PFSK-1 (cell line): ENCODE results near the gene TSGA10IP.

Experiments
- FOXP2 ChIP-seq: optimal IDR thresholded peaks from 2 replicates; pipeline ENCODE3; 2011; ENCODE audit warnings: borderline replicate concordance, control low read depth, inconsistent platforms; ENCODE audit not compliant: insufficient read depth; ENCODE audit errors: extremely low read length, extremely low read depth
- POLR2AphosphoS5 ChIP-seq: IDR thresholded peaks from 2 replicates; pipeline ENCODE4 v1.6.1; 2012; ENCODE audit warnings: low read depth, mild to moderate bottlenecking, control low read depth, low read length, moderate library complexity
- REST ChIP-seq, 2 experiments: IDR thresholded peaks; 2 replicates each; pipeline versions ENCODE4 v1.6.1 to v1.8.0; 2011 to 2012; ENCODE audit warnings: low read depth in 2 of 2, low read length in 2 of 2, control low read depth in 1 of 2, inconsistent platforms in 1 of 2, mild to moderate bottlenecking in 1 of 2, moderate library complexity in 1 of 2; ENCODE audit not compliant: insufficient read depth in 1 of 2
- SIN3A ChIP-seq: IDR thresholded peaks from 2 replicates; pipeline ENCODE4 v1.6.1; 2012; ENCODE audit warnings: mild to moderate bottlenecking, low read length, moderate library complexity, borderline replicate concordance; ENCODE audit not compliant: insufficient read depth
- TAF1 ChIP-seq: IDR thresholded peaks from 2 replicates; pipeline ENCODE4 v1.6.1; 2012; ENCODE audit warnings: low read length, control low read depth, borderline replicate concordance; ENCODE audit not compliant: insufficient read depth

Gene TSGA10IP

GRCh38 chr11:65988791-65989592, 43.7 kb downstream of the TSGA10IP start:
- TF ChIP-seq REST (IDR thresholded peaks at IDR 0.05; ENCODE audit: insufficient read depth in 1 of 2, low read depth in 2 of 2, low read length in 2 of 2) (no peak), SIN3A (no peak)

GRCh38 chr11:65992056-65992455, 46.8 kb downstream of the TSGA10IP start:
- TF ChIP-seq TAF1 (no peak), POLR2AphosphoS5 (no peak), SIN3A (no peak), FOXP2 (no peak), REST (IDR thresholded peaks at IDR 0.05; ENCODE audit: insufficient read depth in 1 of 2, low read depth in 2 of 2, low read length in 2 of 2) (no peak)

DNA sequence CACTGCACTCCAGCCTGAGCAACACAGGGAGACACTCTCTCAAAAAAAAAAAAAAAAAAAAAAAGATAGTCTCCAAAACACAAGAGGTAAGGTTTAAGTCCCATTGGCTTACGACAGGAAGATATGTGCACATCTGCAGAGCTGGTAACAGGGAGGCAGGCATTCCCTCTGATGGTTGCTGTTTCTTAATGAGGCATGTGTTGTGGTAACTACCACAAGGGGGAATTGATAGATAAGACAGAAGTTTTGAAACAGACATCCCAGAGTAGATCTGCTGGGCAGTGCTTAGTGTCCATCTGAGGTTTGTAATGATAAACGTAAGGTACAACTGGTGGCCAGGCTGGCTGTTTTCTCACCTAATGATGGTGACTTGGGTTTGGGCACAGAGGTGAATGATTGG, 52.0 kb downstream of the TSGA10IP start:
- TF ChIP-seq POLR2AphosphoS5 (no peak), FOXP2 (no peak)

- TF ChIP-seq TAF1 (peak; percentile 92; the same call in 1 of the 2 replicates), FOXP2 (peak; percentile 90), POLR2AphosphoS5 (peak; percentile 78), REST (IDR thresholded peaks at IDR 0.05; ENCODE audit: insufficient read depth in 1 of 2, low read depth in 2 of 2, low read length in 2 of 2) (0 out of 4 replicates have a peak, but pooled peaks of 1 of the 2 experiments have one; percentile 38), SIN3A (peak; percentile 76)
Observed at GRCh38 chr11:66001942-66002647, 56.8 kb downstream of the TSGA10IP start, which contains the start of the genes BANF1 and EIF1AD. Gene BANF1 (plus strand): TSS chr11:66002503. CDS start chr11:66003251, 748 bp downstream. Gene EIF1AD (minus strand): TSS chr11:66002157. CDS start chr11:66000389, 1,768 bp downstream.

DNA sequence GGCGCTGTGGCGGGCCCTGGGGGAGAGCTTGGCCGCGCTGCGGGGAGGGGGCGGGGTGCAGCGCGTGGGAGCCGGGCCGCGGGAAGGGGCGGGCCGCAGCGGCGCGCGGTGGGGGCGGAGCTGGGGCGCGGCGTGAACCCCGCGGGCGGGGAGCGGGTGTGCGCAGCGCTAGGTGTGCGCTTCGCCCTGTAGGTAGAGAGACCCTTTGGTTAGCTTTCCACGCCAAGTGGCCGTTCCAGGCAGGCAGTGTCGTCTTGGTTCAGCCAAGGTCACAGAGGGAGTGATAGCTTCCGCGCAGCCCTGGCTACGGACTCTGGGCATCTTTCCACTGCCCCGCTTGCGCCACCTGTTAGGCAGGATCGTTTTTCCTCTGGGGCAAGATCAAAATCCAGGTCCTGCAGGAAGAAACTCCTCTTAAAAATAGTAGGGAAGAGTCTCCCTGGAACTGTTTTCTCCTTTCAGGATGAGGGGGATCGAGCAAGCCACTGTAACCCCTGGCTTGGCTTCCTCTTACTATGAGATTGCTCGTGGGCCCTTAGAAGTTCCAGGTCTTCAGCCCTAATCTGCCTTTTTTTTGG, 57.5 kb downstream of the TSGA10IP start:
- TF ChIP-seq FOXP2 (peak; percentile 25), REST (IDR thresholded peaks at IDR 0.05; ENCODE audit: insufficient read depth in 1 of 2, low read depth in 2 of 2, low read length in 2 of 2) (no peak)
